Lung (tissue), 12 donors: ENCODE results near the gene TMCC3. TPM values are rescaled to one million over a fixed set of nuclear protein-coding genes. Genes with fewer than 3 reads are reported as not detected.

Experiments
- ATAC-seq: fragments of 200-7000 bp; cut with Tn5 transposase; one replicate; pipeline ENCODE4 v1.9.1; 2020; ENCODE audit warnings: moderate number of reproducible peaks; ENCODE audit not compliant: insufficient read depth, low FRiP score
- DNase-seq, 3 donors: peaks; one replicate each; pipeline ENCODE4 v3.0.0-alpha.2; 2013 to 2017
- H3K27ac ChIP-seq, 2 donors: one replicate each; pipeline ENCODE4 v1.5.1; 2013; ENCODE audit warnings: mild to moderate bottlenecking in 2 of 2, moderate library complexity in 2 of 2, control low read depth in 1 of 2, inconsistent platforms in 1 of 2, low read depth in 1 of 2, low read length in 1 of 2
- H3K27me3 ChIP-seq, 3 donors: one replicate each; pipeline ENCODE4 v1.5.1; 2013; ENCODE audit warnings: low read length in 2 of 3; ENCODE audit not compliant: control insufficient read depth in 3 of 3, insufficient read depth in 3 of 3
- H3K36me3 ChIP-seq, 4 donors: one replicate each; pipeline ENCODE4 v1.5.1; 2013; ENCODE audit warnings: low read length in 4 of 4, mild to moderate bottlenecking in 1 of 4, moderate library complexity in 1 of 4; ENCODE audit not compliant: control insufficient read depth in 4 of 4, insufficient read depth in 4 of 4
- H3K4me1 ChIP-seq, 5 donors: one replicate each; pipeline ENCODE4 v1.5.1; 2013; ENCODE audit warnings: low read length in 5 of 5, mild to moderate bottlenecking in 2 of 5, moderate library complexity in 1 of 5; ENCODE audit not compliant: control insufficient read depth in 5 of 5, insufficient read depth in 5 of 5
- H3K4me3 ChIP-seq: one replicate; pipeline ENCODE4 v1.5.1; 2013; ENCODE audit warnings: mild to moderate bottlenecking, control low read depth, moderate library complexity
- H3K9ac ChIP-seq, 2 donors: one replicate each; pipeline ENCODE4 v1.5.1; 2013; ENCODE audit warnings: low read length in 2 of 2, control low read depth in 1 of 2; ENCODE audit not compliant: insufficient read depth in 1 of 2
- H3K9me3 ChIP-seq, 4 donors: one replicate each; pipeline ENCODE4 v1.5.1; 2013; ENCODE audit warnings: low read length in 3 of 4, mild to moderate bottlenecking in 1 of 4, moderate library complexity in 1 of 4; ENCODE audit not compliant: control insufficient read depth in 4 of 4, insufficient read depth in 3 of 4
- CTCF ChIP-seq: IDR thresholded peaks from 2 replicates; pipeline ENCODE4 v1.5.1; 2012; ENCODE audit warnings: mild to moderate bottlenecking; ENCODE audit errors: control extremely low read depth, extremely low read depth
- WGBS, 2 donors: extraction: QIAGEN DNeasy Blood & Tissue Kit; methylation state at CpG; one replicate each; pipeline ENCODE4 v1.1.7; 2013; 5-methylcytosine and 5-hydroxymethylcytosine counted together
- polyA plus RNA-seq, 2 donors: library from polyadenylated mRNA; stranded (reverse); fragments of 200-250 nt; gene quantifications; one replicate each; pipeline ENCODE4 v1.2.1, GENCODE V29; 2013
- total RNA-seq, 2 donors: library from RNA; depleted of rRNA in 1 of 2; stranded (reverse); fragments of >200 nt in 1 of 2; gene quantifications; one replicate each; pipeline ENCODE4 v1.2.1, GENCODE V29; 2014 to 2021
- donor health status: control.
- donor health status: control.
- donor health status: Bipolar disorder and iron deficiency.
- donor health status: healthy.
- donor health status: DM: yes; HTN: yes; CAD: no.

TMCC3 gene
- total and polyA plus RNA-seq, 4 donors, result 1.7 to 17.8 (median 7.6) TPM

DNA sequence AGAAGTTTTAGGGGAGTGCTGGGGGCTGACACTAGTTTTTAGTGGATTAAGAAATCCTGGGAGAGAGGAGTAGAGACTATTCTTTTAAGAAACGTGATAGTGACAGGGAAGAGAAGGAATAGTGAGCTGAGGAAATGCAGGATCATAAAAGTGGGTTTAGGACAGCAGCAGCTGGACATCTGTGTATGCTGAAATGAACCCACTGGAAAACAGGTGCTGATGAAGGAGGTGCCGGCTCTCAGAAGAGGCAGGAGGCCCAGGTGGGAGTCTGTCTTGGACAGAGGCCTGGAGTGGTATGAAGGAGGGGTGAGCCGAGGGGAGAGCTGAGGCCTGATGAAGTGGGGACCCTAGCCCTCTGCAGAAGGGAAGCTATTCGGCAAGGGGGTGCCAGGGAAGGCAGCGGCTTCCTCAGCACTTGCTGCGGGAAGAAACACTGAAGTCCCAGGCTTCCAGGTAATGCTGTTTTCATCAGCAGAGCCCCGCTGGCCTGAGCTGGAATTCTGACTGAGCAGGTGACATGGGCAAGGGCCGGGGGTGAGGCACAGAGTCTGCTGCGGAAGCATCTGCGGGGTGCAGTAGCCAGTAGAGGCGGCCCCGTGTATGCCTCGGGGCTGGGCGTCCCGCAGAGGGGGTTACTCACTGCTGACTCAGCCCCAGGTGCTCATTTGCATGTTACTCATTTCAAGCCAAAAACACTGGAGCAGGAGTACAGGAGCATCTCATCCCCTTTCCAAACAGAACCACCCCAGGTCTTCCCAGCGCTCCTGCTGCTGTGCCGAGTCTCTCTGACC is 89.7 kb downstream of the TMCC3 start:
- peaks cover 0 to 5% (median 0%) of the 10 kb centered on the region in 3 donors for H3K27me3 ChIP-seq
- WGBS, 2 donors, result 71 to 76% methylated on average over 17 of the region's 17 CpGs
- TF ChIP-seq CTCF, result no peak
- no peak overlapping the region for H3K4me3 ChIP-seq
- no peak overlapping the region for H3K9ac ChIP-seq
- no peak for ATAC-seq
- no peaks in the 10 kb centered on the region for H3K9me3 ChIP-seq
- DNase-seq, result no peak
- H3K27ac ChIP-seq, result no peak overlapping the region
- no peaks in the 10 kb centered on the region for H3K4me1 ChIP-seq
- no peaks in the 10 kb centered on the region for H3K36me3 ChIP-seq

DNA sequence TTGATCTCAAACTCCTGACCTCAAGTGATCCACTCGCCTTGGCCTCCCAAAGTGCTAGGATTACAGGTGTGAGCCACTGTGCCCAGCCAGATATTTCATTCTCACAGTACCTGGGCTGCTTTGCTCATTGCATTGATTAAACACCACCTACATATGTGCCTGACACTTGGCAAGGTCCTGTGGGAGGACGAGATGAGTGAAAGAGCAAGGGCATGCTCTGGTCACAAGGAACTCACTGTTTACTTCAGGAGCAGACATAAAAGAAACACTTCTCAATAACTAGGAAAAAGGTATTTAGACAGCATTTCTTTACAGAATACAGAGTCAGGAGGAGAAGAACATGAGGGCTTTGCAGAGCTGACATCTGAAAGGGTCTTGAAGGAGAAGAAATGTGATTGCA is 91.7 kb downstream of the TMCC3 start:
- no peaks in the 10 kb centered on the region for H3K4me1 ChIP-seq
- H3K27me3 ChIP-seq, result peaks cover 0 to 5% (median 0%) of the 10 kb centered on the region in 3 donors
- no peak overlapping the region for H3K4me3 ChIP-seq
- DNase-seq (no peak), ATAC-seq (no peak)
- H3K27ac ChIP-seq, result no peak overlapping the region
- 75 to 82% methylated on average over 2 of the region's 2 CpGs for WGBS, 2 donors
- no peak overlapping the region for H3K9ac ChIP-seq
- no peaks in the 10 kb centered on the region for H3K36me3 ChIP-seq
- TF ChIP-seq CTCF, result no peak
- no peaks in the 10 kb centered on the region for H3K9me3 ChIP-seq

DNA sequence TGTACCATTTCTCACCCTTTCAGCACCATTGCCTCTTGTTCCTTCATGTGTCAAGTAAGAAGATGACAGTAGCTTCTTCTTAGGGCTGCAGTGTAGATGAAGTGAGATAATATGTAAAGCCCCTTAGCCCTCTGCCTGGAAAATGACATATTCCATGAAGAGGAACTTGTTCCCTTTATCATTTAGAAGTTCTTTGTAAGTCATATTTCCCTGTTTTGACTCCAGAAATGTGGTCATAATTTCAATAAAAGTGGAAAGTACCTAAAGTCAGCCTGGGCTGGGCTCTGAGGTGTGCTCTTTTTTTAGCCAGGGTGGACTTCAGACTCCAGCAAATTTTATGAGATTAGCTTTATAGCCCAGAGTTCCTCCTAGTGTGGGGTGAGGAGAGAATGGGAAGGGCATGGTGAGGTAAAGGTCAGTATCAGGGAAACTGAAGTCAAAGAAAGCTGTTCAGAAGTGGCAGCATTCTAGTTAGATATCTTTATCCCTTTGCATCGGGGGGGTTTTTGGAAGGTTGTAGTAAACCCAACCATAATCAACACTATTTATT is 92.5 kb downstream of the TMCC3 start:
- no peak overlapping the region for H3K27ac ChIP-seq
- TF ChIP-seq CTCF, result no peak
- no peak overlapping the region for H3K9ac ChIP-seq
- H3K4me1 ChIP-seq, result no peaks in the 10 kb centered on the region
- H3K9me3 ChIP-seq, result no peaks in the 10 kb centered on the region
- ATAC-seq (no peak), DNase-seq (no peak)
- peaks cover 0 to 5% (median 0%) of the 10 kb centered on the region in 3 donors for H3K27me3 ChIP-seq
- 97 to 100% methylated on average over 1 of the region's 1 CpG for WGBS, 2 donors
- no peak overlapping the region for H3K4me3 ChIP-seq
- no peaks in the 10 kb centered on the region for H3K36me3 ChIP-seq
